Suprapubic skin (tissue), 4 donors: ENCODE data around the gene ZNF584.

ENCODE experiments used
- CTCF ChIP-seq, 2 donors: fragments of 200-600 bp in 1 of 2; fragments of 450-650 bp in 1 of 2; sonication (generic) in 1 of 2; IDR thresholded peaks; one replicate each; pipeline ENCODE4 v1.5.1; 2016 to 2019; ENCODE audit warnings: antibody characterized with exemption in 2 of 2, mild to moderate bottlenecking in 1 of 2, moderate library complexity in 1 of 2
- EP300 ChIP-seq: sonication (generic); formaldehyde crosslinking; IDR thresholded peaks from one replicate; pipeline ENCODE4 v1.6.1; 2017; ENCODE audit warnings: antibody characterized with exemption
- POLR2AphosphoS5 ChIP-seq, 3 donors: sonication (generic); formaldehyde crosslinking; IDR thresholded peaks; one replicate each; pipeline ENCODE4 v1.6.1; 2017; ENCODE audit warnings: antibody characterized with exemption in 3 of 3

- no peak for TF ChIP-seq CTCF (IDR thresholded peaks at IDR 0.05)
- no peak for TF ChIP-seq EP300
- TF ChIP-seq POLR2AphosphoS5 (IDR thresholded peaks at IDR 0.05) = no peak
These were observed 34.2 kb upstream of the ZNF584 start for GRCh38 chr19:58374200-58374599.
